IMR-90 (cell line): ENCODE data around the gene GPC5.

Experiments used
- CHD1 ChIP-seq: IDR thresholded peaks from 2 replicates; pipeline ENCODE4 v1.6.1; 2012; ENCODE audit warnings: low read depth, low read length, improper control_type of control experiment
- CTCF ChIP-seq: conservative IDR thresholded peaks from 2 replicates; pipeline ENCODE4 v1.5.1; 2012; ENCODE audit warnings: mild to moderate bottlenecking, low read depth, low read length, improper control_type of control experiment
- ELK1 ChIP-seq: fragments of 150-350 bp; IDR thresholded peaks from 2 replicates; pipeline ENCODE4 v1.6.1; 2016; ENCODE audit warnings: low read depth, mild to moderate bottlenecking, low read length, moderate library complexity, borderline replicate concordance
- FOS ChIP-seq: fragments of 150-350 bp; IDR thresholded peaks from 2 replicates; pipeline ENCODE4 v1.6.1; 2016; ENCODE audit warnings: low read depth, low read length
- MAFK ChIP-seq: IDR thresholded peaks from 2 replicates; pipeline ENCODE4 v1.6.1; 2012; ENCODE audit warnings: low read depth, low read length, improper control_type of control experiment
- MXI1 ChIP-seq: IDR thresholded peaks from 2 replicates; pipeline ENCODE4 v1.6.1; 2012; ENCODE audit warnings: low read depth, mild to moderate bottlenecking, low read length, moderate library complexity, borderline replicate concordance
- NFE2L2 ChIP-seq: fragments of 150-350 bp; IDR thresholded peaks from 2 replicates; pipeline ENCODE4 v1.6.1; 2016; ENCODE audit warnings: low read depth, mild to moderate bottlenecking, low read length
- POLR2A ChIP-seq: IDR thresholded peaks from 2 replicates; pipeline ENCODE4 v1.6.1; 2012; ENCODE audit warnings: mild to moderate bottlenecking, low read depth, low read length
- RAD21 ChIP-seq: IDR thresholded peaks from 2 replicates; pipeline ENCODE4 v1.6.1; 2012; ENCODE audit warnings: low read length, improper control_type of control experiment
- RCOR1 ChIP-seq: IDR thresholded peaks from 2 replicates; pipeline ENCODE4 v1.6.1; 2012; ENCODE audit warnings: mild to moderate bottlenecking, low read length, improper control_type of control experiment; ENCODE audit not compliant: insufficient replicate concordance
- SMC3 ChIP-seq: fragments of 150-350 bp; IDR thresholded peaks from 2 replicates; pipeline ENCODE4 v1.6.1; 2016; ENCODE audit warnings: low read depth, mild to moderate bottlenecking, antibody characterized with exemption, low read length, moderate library complexity
- USF2 ChIP-seq: fragments of 150-350 bp; IDR thresholded peaks from 2 replicates; pipeline ENCODE4 v1.6.1; 2017; ENCODE audit warnings: mild to moderate bottlenecking, antibody characterized with exemption, low read length, low read depth

GRCh38 chr13:92802776-92803175, 1404.4 kb downstream of the GPC5 start:
- no peak for TF ChIP-seq CTCF
- TF ChIP-seq POLR2A, result no peak
- TF ChIP-seq USF2, result no peak
- TF ChIP-seq MXI1, result no peak
- no peak for TF ChIP-seq SMC3
- TF ChIP-seq MAFK, result no peak
- no peak for TF ChIP-seq RAD21
- TF ChIP-seq FOS, result no peak
- TF ChIP-seq RCOR1, result no peak
- TF ChIP-seq NFE2L2, result no peak
- no peak for TF ChIP-seq ELK1
- TF ChIP-seq CHD1, result no peak
